Stimulated activated CD8-positive, alpha-beta memory T cell treated with anti-CD3 and anti-CD28 coated beads, Interleukin-15, amount 100 ng/mL, for 1 hour (primary cell): Measurements from ENCODE around the gene IL34.

Experiments
- DNase-seq: peaks from one replicate; pipeline ENCODE4 v3.0.0-alpha.2; 2020; ENCODE audit warnings: low read depth

The IL34 gene

GRCh38 chr16:70702624-70703023 is 56.3 kb downstream of the IL34 start:
- DNase-seq = no peak

DNA sequence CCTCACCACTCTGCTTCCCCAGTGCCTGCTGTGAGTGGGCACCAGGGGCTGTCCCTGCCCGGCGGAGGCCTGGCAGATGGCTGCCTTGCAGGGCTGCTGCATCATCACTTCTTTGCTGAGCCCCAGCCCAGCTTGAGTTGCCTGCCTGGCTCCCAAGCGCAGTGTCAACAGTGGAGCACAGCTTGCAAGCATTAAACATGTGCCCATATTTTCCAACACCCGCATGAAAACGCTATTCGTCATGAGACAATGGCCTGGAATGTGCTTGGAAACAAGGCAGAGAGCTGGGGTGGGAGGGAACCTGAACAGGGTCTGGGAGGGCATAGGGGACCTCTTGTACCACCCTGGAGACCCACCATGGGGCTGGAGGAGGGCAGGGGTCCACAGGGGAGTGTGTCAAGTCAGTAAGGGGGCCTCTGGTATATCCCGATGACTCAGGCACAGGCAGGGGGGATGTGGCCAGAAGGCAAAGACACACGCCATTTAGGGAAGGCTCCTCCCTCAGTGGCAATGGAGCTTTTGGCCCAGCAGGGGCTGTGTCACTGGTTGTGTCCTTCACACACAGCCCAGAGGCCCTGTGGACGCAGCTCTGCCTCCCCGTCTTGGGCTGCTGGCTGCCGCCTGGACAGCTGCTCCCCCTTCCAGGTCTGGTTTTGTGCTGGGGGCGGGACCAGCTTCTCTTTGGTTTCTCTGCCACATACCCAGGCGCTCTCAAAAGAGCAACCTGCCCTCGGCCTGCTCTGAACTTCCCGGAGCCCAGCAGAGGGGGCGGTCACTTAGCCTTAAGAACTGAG is 56.9 kb downstream of the IL34 start:
- no peak for DNase-seq

DNA sequence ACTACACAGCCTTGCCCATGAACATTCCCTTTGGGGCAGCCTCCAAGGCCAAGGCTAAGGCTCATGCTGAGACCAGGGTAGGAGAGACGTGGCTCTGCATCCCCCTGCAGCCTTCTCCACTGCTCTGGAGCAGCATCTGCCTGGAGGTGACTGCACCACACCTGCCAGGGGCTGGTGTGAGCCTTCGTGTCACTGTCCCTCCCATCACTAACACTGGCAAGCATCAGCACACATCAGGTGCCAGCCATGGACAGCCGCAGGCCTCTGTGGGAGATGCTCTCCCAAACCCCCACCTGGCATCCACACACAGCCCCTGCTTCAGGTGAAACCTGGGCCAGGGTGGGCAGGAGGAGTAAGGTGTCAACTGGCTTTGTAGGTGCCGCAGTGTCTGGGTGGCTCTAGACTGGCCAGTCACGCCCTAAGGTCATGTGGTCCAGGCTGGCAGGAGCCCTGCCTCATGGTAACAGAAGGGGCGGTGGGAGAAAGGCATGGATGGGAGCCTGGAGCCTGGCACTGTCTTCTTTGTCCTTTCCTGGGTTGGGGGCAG is 57.5 kb downstream of the IL34 start:
- DNase-seq = no peak

- DNase-seq = no peak
Measured at GRCh38 chr16:70704586-70704985, 58.2 kb downstream of the IL34 start.

- DNase-seq = no peak
Measured at GRCh38 chr16:70705056-70705455, 58.7 kb downstream of the IL34 start.

GRCh38 chr16:70706948-70707465 is 60.6 kb downstream of the IL34 start:
- no peak for DNase-seq

DNA sequence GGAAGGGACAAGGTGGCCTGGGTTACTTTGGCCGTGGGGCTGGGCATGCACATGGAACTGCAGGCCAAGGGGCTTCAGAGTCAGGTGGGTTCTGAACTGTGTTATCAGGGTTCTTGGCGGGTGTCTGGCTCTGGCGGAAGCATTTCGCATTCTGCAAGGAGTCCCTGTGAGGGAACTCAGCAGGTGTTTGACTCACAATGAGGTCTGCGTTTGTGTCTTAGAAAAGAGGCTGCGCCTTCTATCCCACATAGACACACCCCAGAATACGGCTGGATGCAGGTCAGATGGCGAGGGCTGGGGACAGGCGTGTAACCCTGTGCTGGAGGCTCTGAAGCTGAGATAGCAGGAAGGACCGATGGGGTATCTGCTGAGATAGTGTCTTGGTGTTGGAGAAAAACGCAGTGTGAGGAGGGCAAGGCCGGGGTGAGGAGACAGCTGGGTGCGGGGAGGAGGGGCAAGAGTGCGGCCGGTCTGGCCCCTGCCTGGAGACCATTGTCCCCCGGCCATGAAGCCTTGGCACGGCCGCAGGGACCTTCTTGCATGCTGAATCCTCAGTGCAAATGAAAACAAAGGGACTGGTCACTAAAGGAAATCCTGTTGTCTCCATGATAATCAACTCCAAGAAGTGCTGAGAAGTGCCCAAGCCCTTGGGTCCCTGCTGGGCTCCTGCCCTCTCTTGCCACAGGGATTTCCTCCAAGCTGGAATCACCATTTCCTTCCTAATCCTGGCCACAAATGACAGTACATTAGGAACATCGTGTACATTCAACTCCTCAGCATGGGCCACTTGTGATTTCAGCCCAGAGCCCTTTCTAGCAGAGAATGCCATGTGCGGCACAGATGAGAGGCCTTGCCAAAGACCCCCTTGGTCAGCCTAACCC is 62.2 kb downstream of the IL34 start:
- no peak for DNase-seq

DNA sequence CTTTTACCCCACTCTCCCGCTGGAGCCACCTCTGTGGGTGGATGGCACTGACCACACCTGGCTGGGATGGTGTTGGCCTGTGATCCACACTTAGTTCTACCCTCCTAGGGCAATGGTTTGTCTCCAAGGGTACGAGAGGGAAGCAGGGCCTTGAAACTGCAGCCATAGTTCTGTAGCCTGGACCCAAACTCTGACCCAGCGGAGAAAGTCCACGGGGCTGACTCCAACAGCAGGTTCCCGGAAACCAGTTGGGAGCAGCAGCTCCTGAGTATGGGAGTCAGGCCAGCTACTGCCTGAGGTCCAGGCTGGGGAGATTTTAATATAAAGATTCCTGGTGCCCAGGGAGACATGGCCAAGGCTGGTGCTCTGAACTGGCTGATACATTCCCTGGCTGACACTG is 63.1 kb downstream of the IL34 start:
- DNase-seq = no peak

GRCh38 chr16:70709942-70710341 is 63.6 kb downstream of the IL34 start:
- no peak for DNase-seq
